Osteocyte (in vitro differentiated cells): ENCODE measurements around the gene MAGEB4. TPM values are rescaled to one million over a fixed set of nuclear protein-coding genes. Genes with fewer than 3 reads are reported as not detected.

Experiments used
- DNase-seq: peaks from one replicate; pipeline ENCODE4 v3.0.0; 2021; ENCODE audit warnings: mixed read lengths; ENCODE audit not compliant: unreplicated experiment; ENCODE audit errors: extremely low spot score
- H3K27ac Mint-ChIP-seq: one replicate; pipeline ENCODE4 v1.8.0; 2021; ENCODE audit warnings: mild to moderate bottlenecking, mixed read lengths; ENCODE audit not compliant: unreplicated experiment
- H3K27me3 Mint-ChIP-seq: one replicate; pipeline ENCODE4 v1.8.0; 2021; ENCODE audit warnings: mixed read lengths; ENCODE audit not compliant: unreplicated experiment
- H3K36me3 Mint-ChIP-seq: one replicate; pipeline ENCODE4 v1.8.0; 2021; ENCODE audit warnings: mixed read lengths; ENCODE audit not compliant: unreplicated experiment
- H3K4me1 Mint-ChIP-seq: one replicate; pipeline ENCODE4 v1.8.0; 2021; ENCODE audit warnings: mixed read lengths; ENCODE audit not compliant: unreplicated experiment
- H3K4me3 Mint-ChIP-seq: one replicate; pipeline ENCODE4 v1.8.0; 2021; ENCODE audit warnings: mild to moderate bottlenecking, moderate library complexity, mixed read lengths; ENCODE audit not compliant: unreplicated experiment
- H3K9me3 Mint-ChIP-seq: one replicate; pipeline ENCODE4 v1.8.0; 2021; ENCODE audit warnings: mixed read lengths; ENCODE audit not compliant: unreplicated experiment
- total RNA-seq: library from RNA; stranded (reverse); gene quantifications from 2 replicates; pipeline ENCODE4 v1.2.1, GENCODE V29; 2021
- TF ChIP-seq, protein P1 (sequence below): fragments of 200-600 bp; sonication (generic); IDR thresholded peaks from 2 replicates; pipeline ENCODE4 v1.5.0; 2021; ENCODE audit warnings: antibody characterized with exemption, mild to moderate bottlenecking, moderate library complexity

Gene MAGEB4
- total RNA-seq, 1 donor from 2014 or later: not detected

DNA sequence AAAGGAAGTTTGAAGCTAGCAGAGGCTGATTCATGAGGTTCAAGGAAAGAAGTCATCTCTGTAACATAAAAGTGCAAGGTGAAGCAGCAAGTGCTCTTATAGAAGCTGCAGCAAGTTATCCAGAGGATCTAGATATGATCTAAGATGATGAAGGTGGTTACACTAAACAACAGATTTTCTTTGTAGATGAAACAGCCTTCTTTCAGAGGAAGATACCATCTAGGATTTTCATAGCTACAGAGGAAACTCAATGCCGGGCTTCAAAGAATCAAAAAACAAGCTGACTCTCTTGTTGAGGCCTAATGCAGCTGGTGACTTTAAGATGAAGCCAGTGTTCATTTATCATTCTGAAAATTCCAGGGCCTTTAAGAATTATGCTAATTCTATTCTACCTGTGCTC, 38.6 kb downstream of the MAGEB4 start:
- Mint-ChIP-seq H3K27me3 (no peaks in the 10 kb centered on the region), H3K27ac (no peak overlapping the region), H3K4me3 (no peak overlapping the region), H3K9me3 (no peaks in the 10 kb centered on the region), H3K36me3 (no peaks in the 10 kb centered on the region), H3K4me1 (peaks cover 16% of the 10 kb centered on the region)
- no peak for DNase-seq
- TF ChIP-seq, protein P1, sequence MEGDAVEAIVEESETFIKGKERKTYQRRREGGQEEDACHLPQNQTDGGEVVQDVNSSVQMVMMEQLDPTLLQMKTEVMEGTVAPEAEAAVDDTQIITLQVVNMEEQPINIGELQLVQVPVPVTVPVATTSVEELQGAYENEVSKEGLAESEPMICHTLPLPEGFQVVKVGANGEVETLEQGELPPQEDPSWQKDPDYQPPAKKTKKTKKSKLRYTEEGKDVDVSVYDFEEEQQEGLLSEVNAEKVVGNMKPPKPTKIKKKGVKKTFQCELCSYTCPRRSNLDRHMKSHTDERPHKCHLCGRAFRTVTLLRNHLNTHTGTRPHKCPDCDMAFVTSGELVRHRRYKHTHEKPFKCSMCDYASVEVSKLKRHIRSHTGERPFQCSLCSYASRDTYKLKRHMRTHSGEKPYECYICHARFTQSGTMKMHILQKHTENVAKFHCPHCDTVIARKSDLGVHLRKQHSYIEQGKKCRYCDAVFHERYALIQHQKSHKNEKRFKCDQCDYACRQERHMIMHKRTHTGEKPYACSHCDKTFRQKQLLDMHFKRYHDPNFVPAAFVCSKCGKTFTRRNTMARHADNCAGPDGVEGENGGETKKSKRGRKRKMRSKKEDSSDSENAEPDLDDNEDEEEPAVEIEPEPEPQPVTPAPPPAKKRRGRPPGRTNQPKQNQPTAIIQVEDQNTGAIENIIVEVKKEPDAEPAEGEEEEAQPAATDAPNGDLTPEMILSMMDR: no peak

DNA sequence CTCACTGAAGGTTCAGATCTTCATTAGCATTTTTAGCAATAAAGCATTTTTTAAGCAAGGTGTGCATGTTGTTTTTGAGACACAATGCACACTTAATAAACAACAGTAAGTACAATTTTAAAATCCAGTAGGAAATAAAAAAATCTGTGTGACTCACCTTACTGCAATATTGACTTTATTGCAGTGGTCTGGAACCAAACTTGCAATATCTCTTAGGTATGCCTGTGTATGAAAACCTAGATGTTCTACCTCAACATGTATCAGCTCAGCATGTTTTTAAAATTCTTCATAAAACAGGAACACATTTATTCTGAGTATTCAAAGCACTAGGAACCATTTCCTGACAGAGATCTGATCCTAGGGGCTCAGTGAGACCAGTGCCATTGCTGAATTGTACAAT, 40.7 kb downstream of the MAGEB4 start:
- TF ChIP-seq, protein P1: no peak
- H3K4me1 Mint-ChIP-seq: peaks cover 16% of the 10 kb centered on the region
- no peak for DNase-seq
- no peaks in the 10 kb centered on the region for H3K9me3 Mint-ChIP-seq
- H3K27ac Mint-ChIP-seq: peak overlapping the region; percentile 96
- no peak overlapping the region for H3K4me3 Mint-ChIP-seq
- H3K36me3 Mint-ChIP-seq: no peaks in the 10 kb centered on the region
- no peaks in the 10 kb centered on the region for H3K27me3 Mint-ChIP-seq

DNA sequence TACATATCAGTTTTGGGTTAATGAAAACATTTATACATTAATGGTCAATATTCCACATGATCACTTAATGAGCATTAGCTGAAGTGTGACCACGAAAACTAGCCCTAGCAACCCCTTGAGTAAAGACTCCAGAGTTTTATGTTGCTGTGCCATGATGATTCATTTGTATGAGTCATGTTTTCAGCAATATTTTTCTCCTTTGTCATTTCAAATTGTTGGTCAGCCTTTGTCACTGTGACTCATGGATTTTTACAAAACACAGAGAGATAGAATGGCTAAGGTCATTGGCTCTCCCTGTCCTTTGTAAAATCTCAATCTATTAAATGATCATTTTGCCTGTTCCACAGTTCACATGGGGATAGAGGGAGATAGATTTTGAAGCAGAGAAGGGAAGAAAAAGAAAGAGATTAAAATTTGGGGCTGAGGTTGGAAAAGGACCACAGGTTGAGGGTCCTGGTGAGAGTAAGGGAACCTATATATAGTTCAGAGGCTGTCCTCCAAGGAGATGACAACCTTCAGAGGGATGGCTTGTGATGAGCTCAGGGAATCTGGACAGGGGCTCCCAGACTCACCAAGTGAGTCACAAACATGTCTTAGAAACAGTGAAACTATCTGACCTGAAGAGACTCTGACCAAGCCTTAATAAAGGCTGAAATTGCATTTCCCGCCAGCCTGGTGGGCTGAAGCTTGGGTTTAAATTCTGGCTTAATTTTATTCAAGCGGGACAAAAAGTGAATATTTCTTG, 41.8 kb downstream of the MAGEB4 start:
- Mint-ChIP-seq H3K27me3 (no peaks in the 10 kb centered on the region), H3K4me1 (peaks cover 16% of the 10 kb centered on the region), H3K9me3 (no peaks in the 10 kb centered on the region), H3K4me3 (no peak overlapping the region), H3K36me3 (no peaks in the 10 kb centered on the region), H3K27ac (peak overlapping the region; percentile 96)
- no peak for DNase-seq
- TF ChIP-seq, protein P1: no peak

Other genes starting within 250 kb of the MAGEB4 start
- gene MAGEB2, start 26.4 kb upstream of the MAGEB4 start, total RNA-seq: not detected in 2 replicates
- gene MAGEB3, start 11.3 kb upstream of the MAGEB4 start, total RNA-seq: not detected in 2 replicates
- gene MAGEB1, start 5.1 kb downstream of the MAGEB4 start, total RNA-seq: not detected in 2 replicates
- not detected in 2 replicates for gene NR0B1, start 67.4 kb downstream of the MAGEB4 start, total RNA-seq